Tibial nerve (tissue), 4 donors: ENCODE results near the gene TAB2.

Experiments used
- EP300 ChIP-seq, 2 donors: sonication (generic); formaldehyde crosslinking; IDR thresholded peaks; one replicate each; pipeline ENCODE4 v1.6.1; 2017; ENCODE audit warnings: antibody characterized with exemption in 2 of 2, mild to moderate bottlenecking in 1 of 2
- POLR2A ChIP-seq, 2 donors: fragments of 450-650 bp; IDR thresholded peaks; one replicate each; pipeline ENCODE4 v1.6.1; 2017; ENCODE audit warnings: antibody characterized with exemption in 2 of 2, mild to moderate bottlenecking in 2 of 2, moderate library complexity in 2 of 2
- TF ChIP-seq, protein P1 (sequence below), 5 experiments: fragments of 200-600 bp in 3 of 5; fragments of 450-650 bp in 2 of 5; sonication (generic) in 3 of 5; IDR thresholded peaks; one replicate each; pipeline ENCODE4 v1.5.1; 2016 to 2019; ENCODE audit warnings: antibody characterized with exemption in 5 of 5, mild to moderate bottlenecking in 3 of 5, moderate library complexity in 2 of 5

GRCh38 chr6:149439626-149440025, 122.1 kb downstream of the TAB2 start:
- TF ChIP-seq, protein P1, sequence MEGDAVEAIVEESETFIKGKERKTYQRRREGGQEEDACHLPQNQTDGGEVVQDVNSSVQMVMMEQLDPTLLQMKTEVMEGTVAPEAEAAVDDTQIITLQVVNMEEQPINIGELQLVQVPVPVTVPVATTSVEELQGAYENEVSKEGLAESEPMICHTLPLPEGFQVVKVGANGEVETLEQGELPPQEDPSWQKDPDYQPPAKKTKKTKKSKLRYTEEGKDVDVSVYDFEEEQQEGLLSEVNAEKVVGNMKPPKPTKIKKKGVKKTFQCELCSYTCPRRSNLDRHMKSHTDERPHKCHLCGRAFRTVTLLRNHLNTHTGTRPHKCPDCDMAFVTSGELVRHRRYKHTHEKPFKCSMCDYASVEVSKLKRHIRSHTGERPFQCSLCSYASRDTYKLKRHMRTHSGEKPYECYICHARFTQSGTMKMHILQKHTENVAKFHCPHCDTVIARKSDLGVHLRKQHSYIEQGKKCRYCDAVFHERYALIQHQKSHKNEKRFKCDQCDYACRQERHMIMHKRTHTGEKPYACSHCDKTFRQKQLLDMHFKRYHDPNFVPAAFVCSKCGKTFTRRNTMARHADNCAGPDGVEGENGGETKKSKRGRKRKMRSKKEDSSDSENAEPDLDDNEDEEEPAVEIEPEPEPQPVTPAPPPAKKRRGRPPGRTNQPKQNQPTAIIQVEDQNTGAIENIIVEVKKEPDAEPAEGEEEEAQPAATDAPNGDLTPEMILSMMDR (IDR thresholded peaks at IDR 0.05): no peak
- no peak for TF ChIP-seq POLR2A (IDR thresholded peaks at IDR 0.05)
- TF ChIP-seq EP300 (IDR thresholded peaks at IDR 0.05): no peak
